ENCODE measurements around the gene SMU1. TPM values are rescaled to one million over a fixed set of nuclear protein-coding genes. Genes with fewer than 3 reads are reported as not detected.

SMU1 gene
- total RNA-seq, 1 donor from 2014 or later = 22.9 TPM

- Histone ChIP-seq H3K79me2 (ENCODE audit: insufficient read depth, low read length) (no peaks in the 10 kb centered on the region), H3K9me3 (ENCODE audit: insufficient read depth, low read depth, low read length) (no peaks in the 10 kb centered on the region), H3K36me3 (ENCODE audit: insufficient read depth, low read length) (peaks cover 11% of the 10 kb centered on the region), H3K4me3 (ENCODE audit: insufficient read depth, low read depth, low read length) (no peak overlapping the region), H3K9ac (ENCODE audit: low read length) (no peak overlapping the region), H3K4me2 (ENCODE audit: low read length) (no peak overlapping the region), H2AFZ (ENCODE audit: low read depth, low read length) (no peak overlapping the region), H4K20me1 (ENCODE audit: insufficient read depth, low read length) (peaks cover 7% of the 10 kb centered on the region), H3K27ac (ENCODE audit: low read depth, low read length) (no peak overlapping the region), H3K27me3 (ENCODE audit: insufficient read depth, low read length) (no peaks in the 10 kb centered on the region), H3K4me1 (ENCODE audit: insufficient read depth, low read length) (peaks cover 10% of the 10 kb centered on the region)
- DNase-seq (ENCODE audit: low read depth) (no peak), FAIRE-seq (no peak)
- H3K9me3 Mint-ChIP-seq (ENCODE audit: unreplicated experiment) = no peaks in the 10 kb centered on the region
- no peak overlapping the region for H3K27ac Mint-ChIP-seq (ENCODE audit: unreplicated experiment)
- H3K36me3 Mint-ChIP-seq (ENCODE audit: low read depth, unreplicated experiment) = peaks cover 21% of the 10 kb centered on the region
- H3K4me1 Mint-ChIP-seq (ENCODE audit: low read depth, unreplicated experiment) = peaks cover 25% of the 10 kb centered on the region
- no peak for TF ChIP-seq EZH2 (IDR thresholded peaks at IDR 0.05; ENCODE audit: insufficient read depth, low read length)
- TF ChIP-seq CTCF (IDR thresholded peaks at IDR 0.05; ENCODE audit: insufficient read depth, low read depth, low read length) = no peak
- H3K4me3 Mint-ChIP-seq (ENCODE audit: unreplicated experiment) = no peak overlapping the region
- no peaks in the 10 kb centered on the region for H3K27me3 Mint-ChIP-seq (ENCODE audit: low read depth, unreplicated experiment)
Measured at GRCh38 chr9:33112094-33112493, 35.6 kb upstream of the SMU1 start.

GRCh38 chr9:33111631-33112030 is 35.2 kb upstream of the SMU1 start:
- no peak for DNase-seq (ENCODE audit: low read depth)
- H3K4me3 Mint-ChIP-seq (ENCODE audit: unreplicated experiment) = no peak overlapping the region
- no peak overlapping the region for H3K4me2 ChIP-seq (ENCODE audit: low read length)
- H3K9me3 ChIP-seq (ENCODE audit: insufficient read depth, low read depth, low read length) = no peaks in the 10 kb centered on the region
- no peak overlapping the region for H3K9ac ChIP-seq (ENCODE audit: low read length)
- H3K4me1 Mint-ChIP-seq (ENCODE audit: low read depth, unreplicated experiment) = peaks cover 25% of the 10 kb centered on the region
- H3K27me3 Mint-ChIP-seq (ENCODE audit: low read depth, unreplicated experiment) = no peaks in the 10 kb centered on the region
- H3K36me3 Mint-ChIP-seq (ENCODE audit: low read depth, unreplicated experiment) = peaks cover 21% of the 10 kb centered on the region
- H3K4me3 ChIP-seq (ENCODE audit: insufficient read depth, low read depth, low read length) = no peak overlapping the region
- H3K4me1 ChIP-seq (ENCODE audit: insufficient read depth, low read length) = peaks cover 14% of the 10 kb centered on the region
- no peaks in the 10 kb centered on the region for H3K27me3 ChIP-seq (ENCODE audit: insufficient read depth, low read length)
- no peak overlapping the region for H3K27ac Mint-ChIP-seq (ENCODE audit: unreplicated experiment)
- no peak overlapping the region for H2AFZ ChIP-seq (ENCODE audit: low read depth, low read length)
- FAIRE-seq = no peak
- H3K9me3 Mint-ChIP-seq (ENCODE audit: unreplicated experiment) = no peaks in the 10 kb centered on the region
- no peak for TF ChIP-seq CTCF (IDR thresholded peaks at IDR 0.05; ENCODE audit: insufficient read depth, low read depth, low read length)
- H3K27ac ChIP-seq (ENCODE audit: low read depth, low read length) = no peak overlapping the region
- peaks cover 11% of the 10 kb centered on the region for H3K36me3 ChIP-seq (ENCODE audit: insufficient read depth, low read length)
- H4K20me1 ChIP-seq (ENCODE audit: insufficient read depth, low read length) = peaks cover 7% of the 10 kb centered on the region
- no peaks in the 10 kb centered on the region for H3K79me2 ChIP-seq (ENCODE audit: insufficient read depth, low read length)

- FAIRE-seq (no peak), DNase-seq (ENCODE audit: low read depth) (no peak)
- Histone ChIP-seq H3K9me3 (ENCODE audit: insufficient read depth, low read depth, low read length) (no peaks in the 10 kb centered on the region), H3K4me1 (ENCODE audit: insufficient read depth, low read length) (peaks cover 22% of the 10 kb centered on the region), H3K4me3 (ENCODE audit: insufficient read depth, low read depth, low read length) (no peak overlapping the region), H3K36me3 (ENCODE audit: insufficient read depth, low read length) (peaks cover 11% of the 10 kb centered on the region), H3K79me2 (ENCODE audit: insufficient read depth, low read length) (no peaks in the 10 kb centered on the region), H3K4me2 (ENCODE audit: low read length) (no peak overlapping the region), H2AFZ (ENCODE audit: low read depth, low read length) (no peak overlapping the region), H4K20me1 (ENCODE audit: insufficient read depth, low read length) (peaks cover 7% of the 10 kb centered on the region), H3K9ac (ENCODE audit: low read length) (no peak overlapping the region), H3K27ac (ENCODE audit: low read depth, low read length) (no peak overlapping the region), H3K27me3 (ENCODE audit: insufficient read depth, low read length) (no peaks in the 10 kb centered on the region)
- Mint-ChIP-seq H3K27ac (ENCODE audit: unreplicated experiment) (no peak overlapping the region), H3K27me3 (ENCODE audit: low read depth, unreplicated experiment) (no peaks in the 10 kb centered on the region), H3K4me3 (ENCODE audit: unreplicated experiment) (no peak overlapping the region), H3K4me1 (ENCODE audit: low read depth, unreplicated experiment) (peaks cover 33% of the 10 kb centered on the region), H3K36me3 (ENCODE audit: low read depth, unreplicated experiment) (peaks cover 23% of the 10 kb centered on the region), H3K9me3 (ENCODE audit: unreplicated experiment) (no peaks in the 10 kb centered on the region)
- no peak for TF ChIP-seq CTCF (IDR thresholded peaks at IDR 0.05; ENCODE audit: insufficient read depth, low read depth, low read length)
- TF ChIP-seq EZH2 (IDR thresholded peaks at IDR 0.05; ENCODE audit: insufficient read depth, low read length) = no peak
Measured at GRCh38 chr9:33110686-33111085, 34.2 kb upstream of the SMU1 start.
